Heart left ventricle (tissue), 16 donors: ENCODE data around the gene LHX8. TPM values are rescaled to one million over a fixed set of nuclear protein-coding genes. Genes with fewer than 3 reads are reported as not detected.

ENCODE experiments used
- ATAC-seq, 4 donors: fragments of 200-7000 bp; cut with Tn5 transposase; one replicate each; pipeline ENCODE4 v1.9.1; 2020 to 2022; ENCODE audit warnings: moderate library complexity in 4 of 4, mild to moderate bottlenecking in 3 of 4, moderate number of reproducible peaks in 1 of 4
- DNase-seq, 5 donors: peaks; one replicate each; pipeline ENCODE4 v3.0.0-alpha.2; 2020
- H3K27ac ChIP-seq, 12 donors: fragments of 200-600 bp; sonication (generic) in 4 of 12; one replicate each; pipeline versions ENCODE4 v1.5.0 to v1.8.0; 2016 to 2022; ENCODE audit warnings: mild to moderate bottlenecking in 2 of 12
- H3K27me3 ChIP-seq, 9 donors: fragments of 200-600 bp; sonication (generic) in 2 of 9; one replicate each; pipeline versions ENCODE4 v1.5.1 to v1.8.0; 2016 to 2022; ENCODE audit warnings: mild to moderate bottlenecking in 3 of 9
- H3K36me3 ChIP-seq, 9 donors: fragments of 200-600 bp; sonication (generic) in 2 of 9; one replicate each; pipeline versions ENCODE4 v1.5.0 to v1.8.0; 2018 to 2022; ENCODE audit warnings: mild to moderate bottlenecking in 2 of 9
- H3K4me1 ChIP-seq, 12 donors: fragments of 200-600 bp; sonication (generic) in 4 of 12; one replicate each; pipeline versions ENCODE4 v1.5.0 to v1.8.0; 2016 to 2022; ENCODE audit warnings: mild to moderate bottlenecking in 3 of 12
- H3K4me3 ChIP-seq, 12 donors: fragments of 200-600 bp; sonication (generic) in 4 of 12; one replicate each; pipeline versions ENCODE4 v1.5.0 to v1.8.0; 2017 to 2022; ENCODE audit warnings: mild to moderate bottlenecking in 9 of 12, moderate library complexity in 4 of 12
- H3K9me3 ChIP-seq, 12 donors: fragments of 200-600 bp; sonication (generic) in 4 of 12; one replicate each; pipeline versions ENCODE4 v1.5.0 to v1.8.0; 2016 to 2022; ENCODE audit warnings: mild to moderate bottlenecking in 1 of 12
- CTCF ChIP-seq, 12 donors: fragments of 200-600 bp; sonication (generic) in 4 of 12; IDR thresholded peaks; one replicate each; pipeline versions ENCODE4 v1.5.0 to v1.8.0; 2018 to 2022; ENCODE audit warnings: antibody characterized with exemption in 12 of 12, mild to moderate bottlenecking in 5 of 12
- POLR2A ChIP-seq, 2 donors: fragments of 450-650 bp; IDR thresholded peaks; one replicate each; pipeline ENCODE4 v1.6.1; 2017; ENCODE audit warnings: antibody characterized with exemption in 2 of 2, mild to moderate bottlenecking in 2 of 2, moderate library complexity in 2 of 2
- WGBS, 4 donors: extraction: QIAGEN DNeasy Blood & Tissue Kit in 2 of 4; methylation state at CpG; one replicate each; pipeline versions ENCODE4 v1.1.5 to v1.1.7; 2013 to 2018; 5-methylcytosine and 5-hydroxymethylcytosine counted together
- intact Hi-C, 10 donors: fragments of 100-400 bp; cut with DNase I; formaldehyde crosslinking; loops; one replicate each; pipeline versions ENCODE4 v1.11.1 to v1.14.2; 2022
- polyA plus RNA-seq, 2 donors: library from polyadenylated mRNA; stranded (reverse); fragments of 200-250 nt; gene quantifications; one replicate each; pipeline ENCODE4 v1.2.3, GENCODE V29; 2013
- total RNA-seq, 9 donors: library from RNA; depleted of rRNA in 2 of 9; stranded (reverse); fragments of >200 nt in 2 of 9; fragmentation: NEBNext Ultra II Directional in 3 of 9; extraction: Animal tissue kit (Norgen Biotek cat#: 25700) in 3 of 9; gene quantifications; one replicate each; pipeline versions ENCODE4 v1.1.0 to v1.2.4, GENCODE V29; 2016 to 2023
- donor health status: ischemic (EF 13 %, LVEDD 7.1; RV severe dilation, severe dysfunction).
- donor health status: healthy with polysubstance abuse.
- donor health status: DM: no; HTN: yes; CAD: no.
- donor health status: DM: no; HTN: no; CAD: no.
- donor health status: ischemic (EF 25% LVEDD 6.9; RV normal size, moderate dysfunction).
- donor health status: ischemic (EF 25% LVEDD 5.7; RV mildly dilated, moderate dysfunction).
- donor health status: healthy.
- donor health status: DM: yes; HTN: yes; CAD: no.
- donor health status: ischemic (EF 35%, LVEDD 5.7; RV mildly dilated, moderate dysfunction).
- donor health status: nonischemic (EF 11% LVEDD 7.7; RV severe dilation, severe dysfunction).
- donor health status: DM: yes; HTN: yes; CAD: no.
- donor health status: PGD.
- donor health status: ischemic (EF 29% LVEDD 5.4; RV normal size, mild dysfunction).
- donor health status: nonischemic (EF 23%, LVEDD 6.1; RV moderate dilation, normal function).

LHX8 gene
- total and polyA plus RNA-seq, 11 donors: not detected

- H3K36me3 ChIP-seq: no peaks in the 10 kb centered on the region
- no peak for ATAC-seq
- H3K27me3 ChIP-seq: peaks cover 26 to 100% (median 88%) of the 10 kb centered on the region in 9 donors
- intact Hi-C loops: no loop called here
- no peak for DNase-seq
- no peak overlapping the region for H3K4me3 ChIP-seq
- TF ChIP-seq POLR2A (IDR thresholded peaks at IDR 0.05): no peak
- no peak for TF ChIP-seq CTCF (IDR thresholded peaks at IDR 0.05)
- peaks cover 0 to 9% (median 0%) of the 10 kb centered on the region in 12 donors for H3K4me1 ChIP-seq
- no peaks in the 10 kb centered on the region for H3K9me3 ChIP-seq
- 7 to 23% (median 11%) methylated on average over 27 of the region's 27 CpGs for WGBS, 4 donors
- no peak overlapping the region for H3K27ac ChIP-seq
These were observed 6.1 kb upstream of the LHX8 start for GRCh38 chr1:75127916-75128717.

- ATAC-seq: no peak
These were observed 4.6 kb upstream of the LHX8 start for GRCh38 chr1:75129660-75129982.

GRCh38 chr1:75129983-75130789 lies 4.0 kb upstream of the LHX8 start:
- H3K27ac ChIP-seq: no peak overlapping the region
- no peak overlapping the region for H3K4me3 ChIP-seq
- intact Hi-C loops: no loop called here
- ATAC-seq (no peak), DNase-seq (no peak)
- no peaks in the 10 kb centered on the region for H3K36me3 ChIP-seq
- H3K4me1 ChIP-seq: peaks cover 0 to 17% (median 5%) of the 10 kb centered on the region in 12 donors
- peaks cover 40 to 100% (median 96%) of the 10 kb centered on the region in 9 donors for H3K27me3 ChIP-seq
- TF ChIP-seq CTCF (IDR thresholded peaks at IDR 0.05) (no peak), POLR2A (IDR thresholded peaks at IDR 0.05) (no peak)
- no peaks in the 10 kb centered on the region for H3K9me3 ChIP-seq
- WGBS, 4 donors: 3 to 4% (median 4%) methylated on average over 35 to 40 of the region's 40 CpGs

More at GRCh38 chr1:75129660-75129982, 4.6 kb upstream of the LHX8 start:
- Histone ChIP-seq H3K27ac (no peak overlapping the region), H3K27me3 (peaks cover 35 to 100% (median 96%) of the 10 kb centered on the region in 9 donors), H3K36me3 (no peaks in the 10 kb centered on the region), H3K9me3 (no peaks in the 10 kb centered on the region), H3K4me1 (peaks cover 0 to 11% (median 0%) of the 10 kb centered on the region in 12 donors), H3K4me3 (no peak overlapping the region)
- no peak for DNase-seq
- intact Hi-C loops: no loop called here
- TF ChIP-seq CTCF (IDR thresholded peaks at IDR 0.05) (no peak), POLR2A (IDR thresholded peaks at IDR 0.05) (no peak)
- 4 to 8% (median 4%) methylated on average over 10 of the region's 10 CpGs for WGBS, 4 donors
